OCI-LY7 (cell line): ENCODE data around the gene IFT80. TPM values are rescaled to one million over a fixed set of nuclear protein-coding genes. Genes with fewer than 3 reads are reported as not detected.
"Not testable (repeated sequence)": the region's sequence is repeated elsewhere in the genome, so short reads cannot be mapped to it uniquely, and the experiment has no call there.

Experiments
- BruUV-seq: library from RNA; stranded (reverse); fragments of 400-500 nt; replicated peaks from 2 replicates; lab custom pipeline; 2021; lab: Mats Ljungman, UMichigan
- CTCF ChIA-PET: fragments of 300-600 bp; sonication (Branson Sonifier 250); formaldehyde crosslinking; loops from one replicate; lab custom pipeline; 2022; ENCODE audit warnings: antibody characterized with exemption; ENCODE audit not compliant: unreplicated experiment; lab: Charles Lee
- POLR2A ChIA-PET: fragments of 300-600 bp; sonication (Branson Sonifier 250); formaldehyde crosslinking; loops from one replicate; lab custom pipeline; 2022; ENCODE audit warnings: antibody characterized with exemption; lab: Charles Lee
- DNase-seq: peaks from one replicate; pipeline ENCODE4 v3.0.0-alpha.2; 2015; ENCODE audit warnings: low spot score
- H2AFZ ChIP-seq: fragments of 200-600 bp; sonication (generic), shearing (Covaris generic); 2 replicates; pipeline ENCODE4 v1.6.1; 2014; ENCODE audit warnings: mild to moderate bottlenecking, antibody characterized with exemption, low read length, moderate library complexity
- H3K27ac ChIP-seq: fragments of 200-600 bp; sonication (generic); 2 replicates; pipeline ENCODE4 v1.5.1; 2014; ENCODE audit warnings: mixed run types, low read depth, mild to moderate bottlenecking, moderate library complexity, low read length, inconsistent platforms; ENCODE audit not compliant: poor library complexity, severe bottlenecking
- H3K36me3 ChIP-seq: fragments of 200-600 bp; sonication (generic); 2 replicates; pipeline ENCODE4 v1.6.1; 2014; ENCODE audit warnings: mild to moderate bottlenecking, antibody characterized with exemption, low read length, moderate library complexity, mixed read lengths; ENCODE audit not compliant: insufficient read depth
- H3K4me1 ChIP-seq: fragments of 200-600 bp; sonication (generic); 2 replicates; pipeline ENCODE4 v1.5.1; 2014; ENCODE audit warnings: mild to moderate bottlenecking, low read length; ENCODE audit not compliant: insufficient read depth, poor library complexity, severe bottlenecking
- H3K4me2 ChIP-seq: fragments of 200-600 bp; sonication (generic); 2 replicates; pipeline ENCODE4 v1.6.1; 2014; ENCODE audit warnings: mild to moderate bottlenecking, low read length
- H3K4me3 ChIP-seq: fragments of 200-600 bp; sonication (generic); 2 replicates; pipeline ENCODE4 v1.5.1; 2014; ENCODE audit warnings: mild to moderate bottlenecking, low read depth, low read length; ENCODE audit not compliant: poor library complexity, severe bottlenecking
- H3K79me2 ChIP-seq: fragments of 200-600 bp; sonication (generic); 2 replicates; pipeline ENCODE4 v1.6.1; 2016; ENCODE audit warnings: low read depth, mild to moderate bottlenecking, low read length, moderate library complexity, mixed read lengths; ENCODE audit not compliant: insufficient read depth
- H3K9me2 ChIP-seq: fragments of 200-600 bp; sonication (generic); 2 replicates; pipeline ENCODE4 v1.6.1; 2016; ENCODE audit warnings: mild to moderate bottlenecking, low read length, mixed read lengths; ENCODE audit not compliant: insufficient read depth
- H3K9me3 ChIP-seq: fragments of 200-600 bp; sonication (generic); 2 replicates; pipeline ENCODE4 v1.6.1; 2014; ENCODE audit warnings: mild to moderate bottlenecking, mixed run types, low read length, mixed read lengths
- H4K20me1 ChIP-seq: fragments of 200-600 bp; sonication (generic); 2 replicates; pipeline ENCODE4 v1.6.1; 2014; ENCODE audit warnings: mild to moderate bottlenecking, antibody characterized with exemption, low read length, moderate library complexity, mixed read lengths; ENCODE audit not compliant: insufficient read depth
- CTCF ChIP-seq: fragments of 200-600 bp; sonication (generic); conservative IDR thresholded peaks from 2 replicates; pipeline ENCODE4 v1.5.1; 2014; ENCODE audit warnings: mild to moderate bottlenecking, antibody characterized with exemption, low read length, moderate library complexity, mixed read lengths
- EZH2phosphoT487 ChIP-seq: fragments of 200-600 bp; sonication (generic); IDR thresholded peaks from 2 replicates; pipeline ENCODE4 v1.6.1; 2018; ENCODE audit warnings: low read depth, borderline replicate concordance, mild to moderate bottlenecking, mixed run types, antibody characterized with exemption, low read length, moderate library complexity, mixed read lengths
- intact Hi-C: fragments of 100-400 bp; cut with micrococcal nuclease; formaldehyde crosslinking; loops from one replicate; pipeline ENCODE4 v1.10.0; 2022; ENCODE audit not compliant: unreplicated experiment
- total RNA-seq, 2 experiments: library from RNA; depleted of rRNA in 1 of 2; stranded (reverse); fragments of >200 nt in 1 of 2; shearing (Covaris generic) in 1 of 2; gene quantifications; 2 replicates each; pipeline ENCODE4 v1.2.3, GENCODE V29; 2014 to 2022

IFT80 gene
- total RNA-seq, 2 experiments from 2014 or later = 33.5 to 49.5 TPM

- BruUV-seq = no TSS peak
- Histone ChIP-seq H3K36me3 (peaks cover 18% of the 10 kb centered on the region), H3K9me3 (no peaks in the 10 kb centered on the region), H4K20me1 (no peaks in the 10 kb centered on the region), H3K4me2 (no peak overlapping the region), H3K9me2 (no peaks in the 10 kb centered on the region), H3K4me1 (peaks cover 14% of the 10 kb centered on the region), H3K27ac (no peak overlapping the region), H3K79me2 (no peaks in the 10 kb centered on the region), H3K4me3 (no peak overlapping the region), H2AFZ (no peak overlapping the region)
- CTCF ChIA-PET = no interaction called here
- POLR2A ChIA-PET = no interaction called here
- DNase-seq = no peak
- intact Hi-C loops = no loop called here
- TF ChIP-seq EZH2phosphoT487 = no peak
- TF ChIP-seq CTCF = no peak
These were observed 33.0 kb downstream of the IFT80 start for GRCh38 chr3:160365869-160366522.

GRCh38 chr3:160362896-160363295 is 36.1 kb downstream of the IFT80 start:
- H2AFZ ChIP-seq, BruUV-seq, POLR2A ChIA-PET, H3K9me3 ChIP-seq, CTCF ChIA-PET, H4K20me1 ChIP-seq, H3K79me2 ChIP-seq, H3K4me3 ChIP-seq, H3K4me1 ChIP-seq, H3K4me2 ChIP-seq, DNase-seq, H3K9me2 ChIP-seq, intact Hi-C loops, H3K27ac ChIP-seq: not testable (repeated sequence)
- peaks cover 27% of the 10 kb centered on the region for H3K36me3 ChIP-seq

- Histone ChIP-seq H2AFZ (no peak overlapping the region), H3K4me1 (no peaks in the 10 kb centered on the region), H3K9me2 (no peaks in the 10 kb centered on the region), H3K9me3 (no peaks in the 10 kb centered on the region), H3K4me2 (no peak overlapping the region), H3K27ac (no peak overlapping the region), H3K36me3 (peaks cover 37% of the 10 kb centered on the region), H4K20me1 (no peaks in the 10 kb centered on the region), H3K4me3 (no peak overlapping the region), H3K79me2 (no peaks in the 10 kb centered on the region)
- no TSS peak for BruUV-seq
- ChIA-PET POLR2A (interaction anchor here (0.6 to 1.4 kb wide), 2 partner anchors 74 to 122 kb away, joined by 3 read pairs; no protein-coding TSS in a partner anchor), CTCF (no interaction called here)
- intact Hi-C loops = no loop called here
- DNase-seq = no peak
- TF ChIP-seq EZH2phosphoT487 = no peak
- no peak for TF ChIP-seq CTCF
These were observed 43.2 kb downstream of the IFT80 start for GRCh38 chr3:160355826-160356225.
